ENCODE results near the gene MAPK1. TPM values are rescaled to one million over a fixed set of nuclear protein-coding genes. Genes with fewer than 3 reads are reported as not detected.
"Not testable (repeated sequence)": the region's sequence is repeated elsewhere in the genome, so short reads cannot be mapped to it uniquely, and the experiment has no call there.

The MAPK1 gene
- total and polyA plus RNA-seq, 4 experiments from 2014 or later = 73.8 to 117 (median 97.6) TPM

DNA sequence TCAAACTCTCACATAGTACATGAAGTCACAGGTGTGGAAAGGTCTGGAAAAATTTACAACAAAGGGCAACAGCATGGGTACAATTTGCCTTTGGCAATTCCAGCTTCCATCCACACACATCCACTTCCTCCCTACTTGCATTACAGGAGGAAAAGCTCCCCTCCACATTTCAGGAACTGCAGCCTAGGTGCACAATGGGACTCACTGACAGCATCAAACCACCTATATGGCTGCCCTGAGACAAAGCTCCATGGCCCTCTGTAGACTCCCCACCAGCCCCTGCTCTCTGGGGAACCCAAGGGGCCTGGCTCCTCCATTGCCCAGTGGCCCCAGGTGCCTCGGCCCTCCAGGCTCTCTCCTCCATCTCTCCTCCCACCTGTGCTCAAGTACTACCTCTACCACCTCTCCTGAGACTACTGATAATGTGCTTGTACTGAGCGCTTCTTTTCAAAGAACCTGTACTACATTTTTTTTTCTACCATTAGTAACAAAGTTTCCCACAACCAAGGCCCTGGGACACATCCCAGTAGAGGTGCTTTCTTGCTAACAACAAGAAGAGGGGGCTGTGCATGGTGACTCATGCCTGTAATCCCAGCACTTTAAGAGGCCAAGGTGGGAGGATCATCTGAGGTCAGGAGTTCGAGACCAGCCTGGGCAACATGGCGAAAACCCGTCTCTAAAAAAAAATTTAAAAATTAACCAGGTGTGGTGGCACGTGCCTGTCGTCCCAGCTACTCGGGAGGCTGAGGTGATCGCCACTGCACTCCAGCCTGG, 136.7 kb downstream of the MAPK1 start:
- DNase-seq = no peak
- Mint-ChIP-seq H3K27ac (peak overlapping the region in 1 of 7 donors; percentile 16), H3K4me3 (no peak overlapping the region), H3K27me3 (no peaks in the 10 kb centered on the region), H3K9me3 (no peaks in the 10 kb centered on the region), H3K4me1 (peaks cover 16 to 27% (median 20%) of the 10 kb centered on the region in 4 donors), H3K36me3 (peaks cover 0 to 7% of the 10 kb centered on the region in 2 donors)
- H3K4me3 ChIP-seq (ENCODE audit: low read length in 2 of 2) = no peak overlapping the region
- H3K36me3 ChIP-seq (ENCODE audit: insufficient read depth, low read length) = no peaks in the 10 kb centered on the region
- no peaks in the 10 kb centered on the region for H3K27me3 ChIP-seq (ENCODE audit: insufficient read depth, low read length)
- no peaks in the 10 kb centered on the region for H3K9me3 ChIP-seq (ENCODE audit: control insufficient read depth in 1 of 2, low read length in 2 of 2)
- intact Hi-C loops (cut with micrococcal nuclease) = no loop called here
- CTCF ChIA-PET (ENCODE audit: partially characterized antibody) = no interaction called here
- POLR2A ChIA-PET (ENCODE audit: partially characterized antibody) = no interaction called here
- no peak overlapping the region for H3K27ac ChIP-seq (ENCODE audit: low read depth, low read length)
- H3K4me1 ChIP-seq (ENCODE audit: insufficient read depth, low read length) = peaks cover 13% of the 10 kb centered on the region

DNA sequence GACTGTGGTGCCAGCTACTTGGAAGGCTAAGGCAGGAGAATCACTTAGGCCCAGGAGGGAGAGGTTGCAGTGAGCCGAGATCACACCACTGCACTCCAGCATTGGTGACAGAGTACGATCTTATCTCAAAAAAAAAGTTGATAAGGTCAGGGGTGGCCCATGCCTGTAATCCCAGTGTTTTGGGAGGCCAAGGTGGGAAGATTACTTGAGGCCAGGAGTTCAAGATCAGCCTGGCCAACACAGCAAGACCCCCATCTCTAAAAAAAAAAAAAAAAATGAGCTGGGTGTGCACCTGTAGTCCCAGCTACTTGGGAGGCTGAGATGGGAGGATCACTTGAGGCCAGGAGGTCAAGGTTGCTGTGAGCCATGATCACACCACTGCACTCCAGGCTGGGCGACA, 138.3 kb downstream of the MAPK1 start:
- intact Hi-C loops (cut with micrococcal nuclease); H3K36me3 ChIP-seq (ENCODE audit: insufficient read depth, low read length); H3K27ac Mint-ChIP-seq; H3K9me3 ChIP-seq (ENCODE audit: control insufficient read depth in 1 of 2, low read length in 2 of 2); H3K4me1 ChIP-seq (ENCODE audit: insufficient read depth, low read length); H3K4me3 Mint-ChIP-seq; H3K9me3 Mint-ChIP-seq; H3K27me3 Mint-ChIP-seq; H3K27ac ChIP-seq (ENCODE audit: low read depth, low read length); H3K4me3 ChIP-seq (ENCODE audit: low read length in 2 of 2); CTCF ChIA-PET (ENCODE audit: partially characterized antibody); H3K27me3 ChIP-seq (ENCODE audit: insufficient read depth, low read length); H3K36me3 Mint-ChIP-seq; DNase-seq: not testable (repeated sequence)
- POLR2A ChIA-PET (ENCODE audit: partially characterized antibody) = interaction anchor here (0.8 kb wide), 1 partner anchor 79 kb away, joined by 3 read pairs; no protein-coding TSS in a partner anchor
- H3K4me1 Mint-ChIP-seq = peaks cover 9 to 17% (median 11%) of the 10 kb centered on the region in 4 donors

DNA sequence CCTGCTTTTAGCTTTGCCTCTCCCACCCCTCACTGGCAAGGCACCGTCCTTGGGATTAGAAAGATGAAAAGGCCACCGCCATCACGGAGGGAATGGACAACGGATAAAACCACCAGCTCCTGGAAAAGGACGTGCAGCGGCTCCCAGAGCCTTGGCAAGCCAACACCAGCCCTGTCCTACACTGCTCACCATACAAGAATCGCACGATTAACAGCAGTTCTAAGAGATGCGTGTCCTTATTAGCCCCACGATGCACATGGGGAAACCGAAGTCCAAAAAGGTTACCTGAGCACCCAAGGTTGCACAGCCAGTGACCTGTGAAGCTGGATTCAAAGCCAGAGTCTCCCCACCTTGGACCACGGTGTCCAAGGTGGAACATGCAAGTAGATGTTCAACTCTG, 139.2 kb downstream of the MAPK1 start:
- DNase-seq = no peak
- Mint-ChIP-seq H3K4me1 (peaks cover 6 to 12% (median 7%) of the 10 kb centered on the region in 4 donors), H3K27me3 (no peaks in the 10 kb centered on the region), H3K36me3 (peaks cover 0 to 4% of the 10 kb centered on the region in 2 donors), H3K9me3 (no peaks in the 10 kb centered on the region), H3K4me3 (no peak overlapping the region), H3K27ac (no peak overlapping the region)
- intact Hi-C loops (cut with micrococcal nuclease) = no loop called here
- Histone ChIP-seq H3K4me1 (ENCODE audit: insufficient read depth, low read length) (no peaks in the 10 kb centered on the region), H3K27ac (ENCODE audit: low read depth, low read length) (no peak overlapping the region), H3K9me3 (ENCODE audit: control insufficient read depth in 1 of 2, low read length in 2 of 2) (no peaks in the 10 kb centered on the region), H3K4me3 (ENCODE audit: low read length in 2 of 2) (no peak overlapping the region), H3K36me3 (ENCODE audit: insufficient read depth, low read length) (no peaks in the 10 kb centered on the region), H3K27me3 (ENCODE audit: insufficient read depth, low read length) (no peaks in the 10 kb centered on the region)
- ChIA-PET CTCF (ENCODE audit: partially characterized antibody) (interaction anchor here (1.3 kb wide), 1 partner anchor 9 kb away, joined by 5 read pairs; no protein-coding TSS in a partner anchor), POLR2A (ENCODE audit: partially characterized antibody) (no interaction called here)

DNA sequence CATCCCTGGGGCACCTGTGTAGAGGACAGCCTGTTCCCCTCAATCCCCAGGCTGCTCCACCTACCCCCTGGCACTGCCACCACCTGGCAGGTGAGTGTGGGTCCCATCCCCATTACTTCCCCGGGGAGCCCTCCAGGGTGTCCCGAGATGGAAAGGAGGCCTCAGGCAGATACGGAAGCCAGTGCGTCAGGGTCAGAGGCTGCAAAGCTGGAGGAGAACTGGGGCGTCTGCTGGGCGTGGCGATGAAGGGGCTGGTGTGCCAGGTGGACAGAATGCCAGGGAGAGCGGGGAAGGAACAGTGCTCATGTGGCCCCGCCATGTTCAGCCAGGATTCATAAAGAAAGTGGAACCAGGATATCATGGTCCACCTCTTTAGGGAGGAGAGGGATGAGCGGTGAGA, 139.7 kb downstream of the MAPK1 start:
- CTCF ChIA-PET (ENCODE audit: partially characterized antibody) = interaction anchor here (1.3 kb wide), 2 partner anchors 8 to 44 kb away, joined by 3 to 5 read pairs; no protein-coding TSS in a partner anchor
- intact Hi-C loops (cut with micrococcal nuclease) = no loop called here
- H3K27ac Mint-ChIP-seq = no peak overlapping the region
- Histone ChIP-seq H3K27ac (ENCODE audit: low read depth, low read length) (no peak overlapping the region), H3K27me3 (ENCODE audit: insufficient read depth, low read length) (no peaks in the 10 kb centered on the region), H3K36me3 (ENCODE audit: insufficient read depth, low read length) (no peaks in the 10 kb centered on the region), H3K9me3 (ENCODE audit: control insufficient read depth in 1 of 2, low read length in 2 of 2) (no peaks in the 10 kb centered on the region), H3K4me1 (ENCODE audit: insufficient read depth, low read length) (no peaks in the 10 kb centered on the region), H3K4me3 (ENCODE audit: low read length in 2 of 2) (no peak overlapping the region)
- H3K4me3 Mint-ChIP-seq = peak overlapping the region in 1 of 8 donors; percentile 52
- H3K4me1 Mint-ChIP-seq = peaks cover 6 to 12% (median 7%) of the 10 kb centered on the region in 4 donors
- POLR2A ChIA-PET (ENCODE audit: partially characterized antibody) = no interaction called here
- H3K36me3 Mint-ChIP-seq = peaks cover 0 to 4% of the 10 kb centered on the region in 2 donors
- no peaks in the 10 kb centered on the region for H3K27me3 Mint-ChIP-seq
- no peaks in the 10 kb centered on the region for H3K9me3 Mint-ChIP-seq
- DNase-seq = no peak

DNA sequence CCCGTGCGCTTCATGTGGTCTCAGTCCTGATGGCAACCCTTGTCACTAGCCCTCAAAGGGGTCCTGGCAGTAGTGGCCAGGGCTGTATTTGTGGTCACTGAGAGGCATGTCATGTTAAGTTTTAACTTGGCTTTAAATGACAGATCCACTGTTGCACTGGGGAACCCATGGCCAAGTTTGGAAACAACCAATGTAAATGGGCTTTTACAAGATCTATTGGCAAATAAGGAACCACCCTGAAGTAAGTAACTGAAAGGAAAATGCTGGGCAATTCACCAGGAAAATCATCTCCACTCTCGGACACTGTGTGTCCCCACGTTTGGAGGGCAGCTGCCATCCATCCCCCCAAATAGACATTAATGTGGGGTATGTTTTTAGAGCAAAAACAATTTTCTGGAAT, 140.3 kb downstream of the MAPK1 start:
- Mint-ChIP-seq H3K36me3 (peaks cover 0 to 4% of the 10 kb centered on the region in 2 donors), H3K4me3 (no peak overlapping the region), H3K27me3 (no peaks in the 10 kb centered on the region), H3K27ac (no peak overlapping the region), H3K4me1 (peaks cover 5 to 12% (median 7%) of the 10 kb centered on the region in 4 donors), H3K9me3 (no peaks in the 10 kb centered on the region)
- Histone ChIP-seq H3K4me3 (ENCODE audit: low read length in 2 of 2) (no peak overlapping the region), H3K27ac (ENCODE audit: low read depth, low read length) (no peak overlapping the region), H3K9me3 (ENCODE audit: control insufficient read depth in 1 of 2, low read length in 2 of 2) (no peaks in the 10 kb centered on the region), H3K36me3 (ENCODE audit: insufficient read depth, low read length) (no peaks in the 10 kb centered on the region), H3K4me1 (ENCODE audit: insufficient read depth, low read length) (no peaks in the 10 kb centered on the region), H3K27me3 (ENCODE audit: insufficient read depth, low read length) (no peaks in the 10 kb centered on the region)
- intact Hi-C loops (cut with micrococcal nuclease) = no loop called here
- DNase-seq = no peak
- CTCF ChIA-PET (ENCODE audit: partially characterized antibody) = interaction anchor here (1.3 kb wide), 2 partner anchors 8 to 44 kb away, joined by 3 to 5 read pairs; no protein-coding TSS in a partner anchor
- POLR2A ChIA-PET (ENCODE audit: partially characterized antibody) = no interaction called here

DNA sequence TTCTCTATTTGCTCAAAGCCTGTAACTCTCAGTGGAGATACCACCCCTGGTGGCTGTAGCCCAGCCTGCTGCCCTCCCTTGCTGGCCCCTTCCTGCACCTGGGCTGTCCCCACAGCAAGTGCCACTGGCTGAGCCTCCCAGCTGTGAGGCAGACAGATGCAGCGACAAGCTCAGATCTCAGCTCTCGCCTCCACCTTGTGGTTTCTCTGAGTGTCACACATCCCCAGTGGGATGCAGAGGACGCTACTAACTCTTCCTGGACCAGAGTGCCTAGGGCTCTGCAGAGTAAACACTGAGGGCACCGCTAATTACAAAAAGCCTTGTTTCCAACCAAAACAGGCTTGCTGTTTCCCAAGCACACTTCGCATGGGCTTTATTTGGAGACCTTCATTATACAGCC, 140.8 kb downstream of the MAPK1 start:
- no peaks in the 10 kb centered on the region for H3K27me3 ChIP-seq (ENCODE audit: insufficient read depth, low read length)
- POLR2A ChIA-PET (ENCODE audit: partially characterized antibody) = no interaction called here
- CTCF ChIA-PET (ENCODE audit: partially characterized antibody) = interaction anchor here (1.3 kb wide), 1 partner anchor 45 kb away, joined by 3 read pairs; no protein-coding TSS in a partner anchor
- Mint-ChIP-seq H3K27me3 (no peaks in the 10 kb centered on the region), H3K4me1 (peaks cover 4 to 12% (median 7%) of the 10 kb centered on the region in 4 donors), H3K27ac (peak overlapping the region in 1 of 7 donors; percentile 42), H3K9me3 (no peaks in the 10 kb centered on the region), H3K36me3 (peaks cover 0 to 4% of the 10 kb centered on the region in 2 donors), H3K4me3 (no peak overlapping the region)
- H3K36me3 ChIP-seq (ENCODE audit: insufficient read depth, low read length) = no peaks in the 10 kb centered on the region
- intact Hi-C loops (cut with micrococcal nuclease) = no loop called here
- H3K9me3 ChIP-seq (ENCODE audit: control insufficient read depth in 1 of 2, low read length in 2 of 2) = no peaks in the 10 kb centered on the region
- H3K27ac ChIP-seq (ENCODE audit: low read depth, low read length) = no peak overlapping the region
- no peak overlapping the region for H3K4me3 ChIP-seq (ENCODE audit: low read length in 2 of 2)
- DNase-seq = peak in 3 of 5 donors; percentile 21 to 32 (median 29)
- H3K4me1 ChIP-seq (ENCODE audit: insufficient read depth, low read length) = no peaks in the 10 kb centered on the region

DNA sequence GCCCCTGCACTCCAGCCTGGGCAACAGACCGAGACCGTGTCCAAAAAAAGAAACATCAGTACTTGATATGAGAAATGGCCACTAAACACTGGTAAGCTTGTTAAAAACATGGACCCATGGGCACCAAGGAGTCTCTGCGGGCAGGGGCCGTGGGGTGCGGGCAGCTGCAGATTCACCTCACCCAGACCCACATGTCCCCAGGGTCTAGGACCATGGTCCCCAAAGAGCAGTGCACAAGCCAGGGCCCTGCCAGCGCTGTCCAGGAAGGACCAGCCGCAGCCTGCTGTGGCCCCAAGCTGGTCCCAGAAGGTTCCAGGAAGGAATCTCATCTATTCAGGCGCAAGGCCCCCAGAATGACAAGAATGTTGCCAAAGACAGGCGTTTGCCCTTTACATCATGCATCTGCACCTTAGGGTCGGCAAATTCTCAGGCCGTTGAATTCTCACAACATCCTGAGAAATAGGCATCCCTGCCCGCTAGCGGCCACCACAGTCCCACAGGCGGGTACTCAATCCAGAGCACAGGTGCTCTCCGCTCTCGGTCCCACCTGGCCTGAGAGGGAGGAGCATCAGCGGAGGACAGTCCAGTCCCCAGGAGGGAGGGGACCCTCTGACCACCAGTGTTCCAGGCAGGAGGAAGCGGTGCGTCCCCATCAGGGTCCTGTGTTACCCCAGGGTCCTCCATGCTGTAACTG, 141.3 kb downstream of the MAPK1 start:
- H3K27me3 ChIP-seq (ENCODE audit: insufficient read depth, low read length) = no peaks in the 10 kb centered on the region
- no peak for DNase-seq
- ChIA-PET CTCF (ENCODE audit: partially characterized antibody) (interaction anchor here (1.3 kb wide), 1 partner anchor 45 kb away, joined by 3 read pairs; no protein-coding TSS in a partner anchor), POLR2A (ENCODE audit: partially characterized antibody) (interaction anchor here (1.2 kb wide), 1 partner anchor 9 kb away, joined by 3 read pairs; no protein-coding TSS in a partner anchor)
- H3K4me3 ChIP-seq (ENCODE audit: low read length in 2 of 2) = no peak overlapping the region
- H3K27me3 Mint-ChIP-seq = no peaks in the 10 kb centered on the region
- no peaks in the 10 kb centered on the region for H3K9me3 Mint-ChIP-seq
- H3K4me3 Mint-ChIP-seq = no peak overlapping the region
- no peaks in the 10 kb centered on the region for H3K36me3 ChIP-seq (ENCODE audit: insufficient read depth, low read length)
- H3K4me1 Mint-ChIP-seq = peaks cover 4 to 12% (median 7%) of the 10 kb centered on the region in 4 donors
- no peak overlapping the region for H3K27ac Mint-ChIP-seq
- intact Hi-C loops (cut with micrococcal nuclease) = no loop called here
- H3K36me3 Mint-ChIP-seq = peaks cover 0 to 4% of the 10 kb centered on the region in 2 donors
- H3K4me1 ChIP-seq (ENCODE audit: insufficient read depth, low read length) = no peaks in the 10 kb centered on the region
- H3K27ac ChIP-seq (ENCODE audit: low read depth, low read length) = no peak overlapping the region
- H3K9me3 ChIP-seq (ENCODE audit: control insufficient read depth in 1 of 2, low read length in 2 of 2) = no peaks in the 10 kb centered on the region
